SK-N-SH (cell line): ENCODE data around the gene ALDH1L1. TPM values are rescaled to one million over a fixed set of nuclear protein-coding genes. Genes with fewer than 3 reads are reported as not detected.

Experiments
- CTCF ChIA-PET: fragments of 300-600, 350-600 bp; formaldehyde crosslinking; extraction: SDS; loops from one replicate; lab custom pipeline; 2021; lab: Yijun Ruan, JAX
- POLR2A ChIA-PET: fragments of 350-600 bp; sonication (Branson Sonifier 250); formaldehyde crosslinking; extraction: SDS; loops from one replicate; lab custom pipeline; 2020; ENCODE audit warnings: antibody characterized with exemption, inconsistent platforms; lab: Yijun Ruan, JAX
- DNase-seq: peaks from one replicate; pipeline ENCODE4 v3.0.0; 2012
- H2AFZ ChIP-seq: fragments of 200-600 bp; sonication (generic); 2 replicates; pipeline ENCODE4 v1.8.1; 2016; ENCODE audit warnings: antibody characterized with exemption, mild to moderate bottlenecking, low read depth
- H3F3A ChIP-seq: fragments of 200-600 bp; sonication (generic); replicated peaks from 2 replicates; pipeline ENCODE3; 2016; ENCODE audit warnings: antibody characterized with exemption, mild to moderate bottlenecking; ENCODE audit not compliant: insufficient read depth
- H3K27ac ChIP-seq, 2 experiments: fragments of 200-500 bp in 1 of 2; fragments of 200-600 bp in 1 of 2; sonication (Bioruptor generic) in 1 of 2; sonication (generic), shearing (Covaris generic) in 1 of 2; 2 replicates each; pipeline versions ENCODE4 v1.5.1 to v1.6.1; 2014 to 2016; ENCODE audit warnings: low read depth in 2 of 2, inconsistent platforms in 1 of 2, low read length in 1 of 2, mild to moderate bottlenecking in 1 of 2, mixed read lengths in 1 of 2
- H3K27me3 ChIP-seq: fragments of 200-600 bp; sonication (generic), shearing (Covaris generic); 2 replicates; pipeline ENCODE4 v1.6.1; 2016; ENCODE audit warnings: mixed run types; ENCODE audit not compliant: insufficient read depth
- H3K36me3 ChIP-seq, 2 experiments: fragments of 200-500 bp in 1 of 2; fragments of 200-600 bp in 1 of 2; sonication (Bioruptor generic) in 1 of 2; sonication (generic) in 1 of 2; replicated peaks in 1 of 2; 2 replicates each; pipeline versions ENCODE3 to v1.5.1; 2014 to 2016; ENCODE audit warnings: low read length in 1 of 2, mild to moderate bottlenecking in 1 of 2; ENCODE audit not compliant: insufficient read depth in 2 of 2, control insufficient read depth in 1 of 2
- H3K4me1 ChIP-seq, 2 experiments: fragments of 200-500 bp in 1 of 2; fragments of 200-600 bp in 1 of 2; sonication (Bioruptor generic) in 1 of 2; sonication (generic), shearing (Covaris generic) in 1 of 2; 2 replicates each; pipeline versions ENCODE4 v1.5.1 to v1.6.1; 2014 to 2016; ENCODE audit warnings: low read depth in 1 of 2, low read length in 1 of 2, mixed run types in 1 of 2; ENCODE audit not compliant: insufficient read depth in 2 of 2, control insufficient read depth in 1 of 2
- H3K4me2 ChIP-seq: fragments of 200-600 bp; sonication (generic), shearing (Covaris generic); 2 replicates; pipeline ENCODE4 v1.6.1; 2017; ENCODE audit warnings: mixed run types
- H3K4me3 ChIP-seq, 2 experiments: fragments of 200-500 bp in 1 of 2; fragments of 200-600 bp in 1 of 2; sonication (Bioruptor generic) in 1 of 2; sonication (generic), shearing (Covaris generic) in 1 of 2; 2 replicates each; pipeline versions ENCODE4 v1.5.1 to v1.8.1; 2014 to 2016; ENCODE audit warnings: low read depth in 2 of 2, inconsistent platforms in 1 of 2, low read length in 1 of 2, mild to moderate bottlenecking in 1 of 2, mixed read lengths in 1 of 2, moderate library complexity in 1 of 2
- H3K79me2 ChIP-seq: fragments of 200-600 bp; sonication (generic); 2 replicates; pipeline ENCODE4 v1.8.1; 2017; ENCODE audit warnings: mild to moderate bottlenecking; ENCODE audit not compliant: insufficient read depth
- H3K9ac ChIP-seq: fragments of 200-600 bp; sonication (generic); 2 replicates; pipeline ENCODE4 v1.6.1; 2017; ENCODE audit warnings: mixed run types
- H3K9me2 ChIP-seq: fragments of 200-600 bp; sonication (generic); 2 replicates; pipeline ENCODE4 v1.6.1; 2017; ENCODE audit warnings: mixed run types
- H3K9me3 ChIP-seq: fragments of 200-600 bp; sonication (generic); 2 replicates; pipeline ENCODE4 v1.6.1; 2017; ENCODE audit warnings: mixed run types, mild to moderate bottlenecking, moderate library complexity
- H4K20me1 ChIP-seq: fragments of 200-600 bp; sonication (generic); 2 replicates; pipeline ENCODE4 v1.6.1; 2017; ENCODE audit warnings: mild to moderate bottlenecking, mixed run types; ENCODE audit not compliant: insufficient read depth
- ELF1 ChIP-seq: IDR thresholded peaks from 2 replicates; pipeline ENCODE4 v1.4.0; 2012
- FOSL2 ChIP-seq: IDR thresholded peaks from 2 replicates; pipeline ENCODE4 v1.4.0; 2012; ENCODE audit warnings: low read depth, mild to moderate bottlenecking, moderate library complexity, borderline replicate concordance
- FOXM1 ChIP-seq: IDR thresholded peaks from 2 replicates; pipeline ENCODE4 v1.4.0; 2012; ENCODE audit warnings: low read depth, mild to moderate bottlenecking
- GABPA ChIP-seq: IDR thresholded peaks from 2 replicates; pipeline ENCODE4 v1.4.0; 2012; ENCODE audit warnings: low read depth, mild to moderate bottlenecking
- GATA2 ChIP-seq: sonication (generic); formaldehyde crosslinking; IDR thresholded peaks from 2 replicates; pipeline ENCODE4 v1.5.0; 2020; ENCODE audit warnings: mild to moderate bottlenecking, missing genetic modification reagents
- IRF3 ChIP-seq: fragments of 150-350 bp; IDR thresholded peaks from 2 replicates; pipeline ENCODE4 v1.6.1; 2016; ENCODE audit warnings: mild to moderate bottlenecking, low read depth, low read length
- MXI1 ChIP-seq: IDR thresholded peaks from 2 replicates; pipeline ENCODE4 v1.6.1; 2012; ENCODE audit warnings: mild to moderate bottlenecking, low read depth, low read length, improper control_type of control experiment
- NFIC ChIP-seq: IDR thresholded peaks from 2 replicates; pipeline ENCODE4 v1.4.0; 2012; ENCODE audit warnings: borderline replicate concordance
- PBX3 ChIP-seq: IDR thresholded peaks from 2 replicates; pipeline ENCODE4; 2012
- RAD21 ChIP-seq: IDR thresholded peaks from 2 replicates; pipeline ENCODE4 v1.6.1; 2012; ENCODE audit warnings: mild to moderate bottlenecking, low read length
- TAF1 ChIP-seq: IDR thresholded peaks from 2 replicates; pipeline ENCODE4 v1.6.1; 2012; ENCODE audit warnings: low read depth, mild to moderate bottlenecking, low read length, moderate library complexity, borderline replicate concordance
- TCF12 ChIP-seq: IDR thresholded peaks from 2 replicates; pipeline ENCODE4 v1.4.0; 2012
- YY1 ChIP-seq: IDR thresholded peaks from 2 replicates; pipeline ENCODE4 v1.4.0; 2012; ENCODE audit warnings: low read depth, mild to moderate bottlenecking
- WGBS: methylation state at CpG from one replicate; pipeline ENCODE4 v1.1.6; 2017; ENCODE audit warnings: low lambda C conversion rate; 5-methylcytosine and 5-hydroxymethylcytosine counted together
- polyA plus RNA-seq, 3 experiments: library from polyadenylated mRNA; depleted of rRNA; stranded (reverse); fragments of >200 nt; gene quantifications; 2 replicates each; pipeline ENCODE4 v1.2.3, GENCODE V29; 2012
- TF ChIP-seq, protein P1 (sequence below): IDR thresholded peaks from 2 replicates; pipeline ENCODE4 v1.4.0; 2012; ENCODE audit warnings: low read depth, borderline replicate concordance
- TF ChIP-seq, protein P2 (sequence below): fragments of 150-350 bp; IDR thresholded peaks from 2 replicates; pipeline ENCODE4 v1.6.1; 2017; ENCODE audit warnings: antibody characterized with exemption, low read length, low read depth, borderline replicate concordance
- TF ChIP-seq, protein P3 (sequence below): fragments of 200-600 bp; sonication (generic); IDR thresholded peaks from 2 replicates; pipeline ENCODE4 v1.6.1; 2017; ENCODE audit warnings: antibody characterized with exemption, mild to moderate bottlenecking, moderate library complexity

The ALDH1L1 gene
- polyA plus RNA-seq, 1 of the 3 experiments (the other 2 are of a cell fraction) = not detected

DNA sequence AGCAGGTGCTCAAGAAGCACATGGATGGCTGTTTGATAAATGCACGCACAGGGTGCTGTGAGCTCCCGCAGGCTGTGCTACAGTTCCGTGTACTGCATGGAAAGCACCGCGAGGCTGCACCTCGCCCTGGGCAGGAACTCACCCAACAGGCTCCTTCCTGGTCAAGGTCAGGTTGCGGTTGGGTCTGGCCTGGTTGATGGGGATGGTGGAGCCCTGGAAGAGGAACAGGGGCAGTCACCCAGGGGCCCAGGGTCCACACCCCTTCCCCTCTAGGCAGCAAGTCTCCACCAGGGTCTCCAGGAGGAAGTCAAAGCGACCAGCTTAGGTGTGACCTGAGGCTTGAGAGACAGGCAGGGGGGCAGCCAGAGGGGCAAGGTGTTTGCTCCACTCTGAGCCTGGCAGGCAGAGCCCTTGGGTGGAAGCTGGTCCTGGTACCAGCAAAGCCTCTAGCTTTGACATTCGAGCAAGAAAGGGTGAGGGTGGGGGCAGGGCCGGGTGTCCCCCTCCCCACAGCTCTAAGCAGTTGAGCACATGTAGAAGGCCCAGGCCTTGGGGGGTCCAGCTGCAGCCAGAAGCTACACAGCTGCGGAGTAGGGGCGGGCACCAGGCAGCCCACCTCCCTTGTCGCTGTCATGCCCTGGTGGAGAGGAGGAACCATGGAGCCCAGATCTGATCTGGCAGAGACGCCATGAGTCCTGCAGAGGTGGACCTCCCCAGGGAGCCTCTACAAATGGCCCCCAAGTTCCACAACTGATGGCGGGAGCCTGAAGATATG lies 50.1 kb downstream of the ALDH1L1 start:
- Histone ChIP-seq H3K27me3 (no peaks in the 10 kb centered on the region), H3K36me3 (no peaks in the 10 kb centered on the region), H3K9me3 (no peaks in the 10 kb centered on the region)
- CTCF ChIA-PET = interaction anchor here (0.9 to 6.3 kb wide), 4 partner anchors 10 to 259 kb away, joined by 3 to 122 read pairs (median 38); no protein-coding TSS in a partner anchor
- TF ChIP-seq TCF12 (no peak), FOXM1 (no peak), YY1 (no peak), NFIC (no peak), FOSL2 (no peak), PBX3 (no peak), RAD21 (no peak), IRF3 (no peak), ELF1 (no peak), GABPA (no peak), GATA2 (CRISPR knock-in tag) (no peak), MXI1 (no peak), TAF1 (no peak)
- TF ChIP-seq, protein P1, sequence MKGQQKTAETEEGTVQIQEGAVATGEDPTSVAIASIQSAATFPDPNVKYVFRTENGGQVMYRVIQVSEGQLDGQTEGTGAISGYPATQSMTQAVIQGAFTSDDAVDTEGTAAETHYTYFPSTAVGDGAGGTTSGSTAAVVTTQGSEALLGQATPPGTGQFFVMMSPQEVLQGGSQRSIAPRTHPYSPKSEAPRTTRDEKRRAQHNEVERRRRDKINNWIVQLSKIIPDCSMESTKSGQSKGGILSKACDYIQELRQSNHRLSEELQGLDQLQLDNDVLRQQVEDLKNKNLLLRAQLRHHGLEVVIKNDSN = no peak
- TF ChIP-seq, protein P2, sequence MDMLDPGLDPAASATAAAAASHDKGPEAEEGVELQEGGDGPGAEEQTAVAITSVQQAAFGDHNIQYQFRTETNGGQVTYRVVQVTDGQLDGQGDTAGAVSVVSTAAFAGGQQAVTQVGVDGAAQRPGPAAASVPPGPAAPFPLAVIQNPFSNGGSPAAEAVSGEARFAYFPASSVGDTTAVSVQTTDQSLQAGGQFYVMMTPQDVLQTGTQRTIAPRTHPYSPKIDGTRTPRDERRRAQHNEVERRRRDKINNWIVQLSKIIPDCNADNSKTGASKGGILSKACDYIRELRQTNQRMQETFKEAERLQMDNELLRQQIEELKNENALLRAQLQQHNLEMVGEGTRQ = no peak
- TF ChIP-seq, protein P3, sequence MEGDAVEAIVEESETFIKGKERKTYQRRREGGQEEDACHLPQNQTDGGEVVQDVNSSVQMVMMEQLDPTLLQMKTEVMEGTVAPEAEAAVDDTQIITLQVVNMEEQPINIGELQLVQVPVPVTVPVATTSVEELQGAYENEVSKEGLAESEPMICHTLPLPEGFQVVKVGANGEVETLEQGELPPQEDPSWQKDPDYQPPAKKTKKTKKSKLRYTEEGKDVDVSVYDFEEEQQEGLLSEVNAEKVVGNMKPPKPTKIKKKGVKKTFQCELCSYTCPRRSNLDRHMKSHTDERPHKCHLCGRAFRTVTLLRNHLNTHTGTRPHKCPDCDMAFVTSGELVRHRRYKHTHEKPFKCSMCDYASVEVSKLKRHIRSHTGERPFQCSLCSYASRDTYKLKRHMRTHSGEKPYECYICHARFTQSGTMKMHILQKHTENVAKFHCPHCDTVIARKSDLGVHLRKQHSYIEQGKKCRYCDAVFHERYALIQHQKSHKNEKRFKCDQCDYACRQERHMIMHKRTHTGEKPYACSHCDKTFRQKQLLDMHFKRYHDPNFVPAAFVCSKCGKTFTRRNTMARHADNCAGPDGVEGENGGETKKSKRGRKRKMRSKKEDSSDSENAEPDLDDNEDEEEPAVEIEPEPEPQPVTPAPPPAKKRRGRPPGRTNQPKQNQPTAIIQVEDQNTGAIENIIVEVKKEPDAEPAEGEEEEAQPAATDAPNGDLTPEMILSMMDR = no peak
- TF ChIP-seq, all 33 proteins: peak for 0
- 49% methylated on average over 10 of the region's 15 CpGs for WGBS
- Histone ChIP-seq H3K4me3 (no peak overlapping the region), H3K4me2 (no peak overlapping the region), H2AFZ (no peak overlapping the region), H3K9ac (no peak overlapping the region), H3K4me1 (peaks cover 0 to 12% of the 10 kb centered on the region in 2 experiments; a peak in 1 of 4 replicates), H3K79me2 (no peaks in the 10 kb centered on the region), H3K9me2 (no peaks in the 10 kb centered on the region), H3F3A (no peaks in the 10 kb centered on the region), H3K27ac (no peak overlapping the region), H4K20me1 (no peaks in the 10 kb centered on the region)
- POLR2A ChIA-PET = no interaction called here
- DNase-seq = peak; percentile 4
